GM20000 (cell line): Measurements from ENCODE around the gene TEX264.

Experiments used
- DNase-seq: peaks from one replicate; pipeline ENCODE4 v3.0.0; 2012; ENCODE audit warnings: low spot score
- CTCF ChIP-seq: IDR thresholded peaks from 2 replicates; pipeline ENCODE4 v1.5.1; 2012; ENCODE audit warnings: mild to moderate bottlenecking, control low read depth; ENCODE audit errors: extremely low read depth, missing control alignments

The TEX264 gene

GRCh38 chr3:51676102-51676640, 5.1 kb downstream of the TEX264 start:
- no peak for DNase-seq
- no peak for TF ChIP-seq CTCF

- no peak for DNase-seq
- TF ChIP-seq CTCF, result no peak
Observed at GRCh38 chr3:51677358-51677757, 6.3 kb downstream of the TEX264 start.

GRCh38 chr3:51678186-51678585, 7.1 kb downstream of the TEX264 start:
- DNase-seq, result no peak
- no peak for TF ChIP-seq CTCF

GRCh38 chr3:51678641-51679040, 7.6 kb downstream of the TEX264 start:
- DNase-seq, result no peak
- TF ChIP-seq CTCF, result no peak

- no peak for TF ChIP-seq CTCF
- no peak for DNase-seq
Observed at GRCh38 chr3:51679318-51679717, 8.3 kb downstream of the TEX264 start.

- DNase-seq, result no peak
- TF ChIP-seq CTCF, result no peak
Observed at GRCh38 chr3:51679777-51680176, 8.7 kb downstream of the TEX264 start.

- no peak for DNase-seq
- no peak for TF ChIP-seq CTCF
Observed at GRCh38 chr3:51680196-51680595, 9.1 kb downstream of the TEX264 start.
